Hematopoietic multipotent progenitor cell treated with erythropoietin and hydrocortisone succinate and interleukin-3 and kit ligand, for 15 days (in vitro differentiated cells): ENCODE results near the gene SERINC5.
"Not testable (repeated sequence)": the region's sequence is repeated elsewhere in the genome, so short reads cannot be mapped to it uniquely, and the experiment has no call there.

ENCODE experiments used
- DNase-seq: peaks from one replicate; pipeline ENCODE4 v3.0.0-alpha.2; 2015; ENCODE audit warnings: low spot score

SERINC5 gene

GRCh38 chr5:80198399-80198798 is 57.4 kb downstream of the SERINC5 start:
- no peak for DNase-seq

- no peak for DNase-seq
These were observed 59.9 kb downstream of the SERINC5 start for GRCh38 chr5:80195837-80196400.

- no peak for DNase-seq
These were observed 61.4 kb downstream of the SERINC5 start for GRCh38 chr5:80194468-80194867.

GRCh38 chr5:80193401-80193800 is 62.4 kb downstream of the SERINC5 start:
- DNase-seq, result no peak

- no peak for DNase-seq
These were observed 63.2 kb downstream of the SERINC5 start for GRCh38 chr5:80192507-80193241.

- peak; percentile 75 for DNase-seq
These were observed 63.9 kb downstream of the SERINC5 start for GRCh38 chr5:80191991-80192398.

- DNase-seq, result no peak
These were observed 64.5 kb downstream of the SERINC5 start for GRCh38 chr5:80191397-80191796.

GRCh38 chr5:80190960-80191359 is 64.9 kb downstream of the SERINC5 start:
- DNase-seq, result no peak

- DNase-seq, result no peak
These were observed 66.1 kb downstream of the SERINC5 start for GRCh38 chr5:80189701-80190100.

GRCh38 chr5:80189201-80189600 is 66.6 kb downstream of the SERINC5 start:
- DNase-seq, result no peak

GRCh38 chr5:80187421-80188090 is 68.3 kb downstream of the SERINC5 start:
- DNase-seq, result no peak

GRCh38 chr5:80185535-80185934 is 70.3 kb downstream of the SERINC5 start:
- not testable (repeated sequence) for DNase-seq

- DNase-seq, result peak; percentile 21
These were observed 70.8 kb downstream of the SERINC5 start for GRCh38 chr5:80185095-80185494.

- DNase-seq, result peak; percentile 64
These were observed 71.4 kb downstream of the SERINC5 start for GRCh38 chr5:80184235-80185023.

- not testable (repeated sequence) for DNase-seq
These were observed 72.1 kb downstream of the SERINC5 start for GRCh38 chr5:80183728-80184234.

- peak; percentile 52 for DNase-seq
These were observed 72.9 kb downstream of the SERINC5 start for GRCh38 chr5:80182809-80183580.

GRCh38 chr5:80181618-80182211 is 74.1 kb downstream of the SERINC5 start:
- DNase-seq, result peak; percentile 60

- no peak for DNase-seq
These were observed 78.6 kb downstream of the SERINC5 start for GRCh38 chr5:80177236-80177635.

GRCh38 chr5:80175337-80175736 is 80.5 kb downstream of the SERINC5 start:
- no peak for DNase-seq

GRCh38 chr5:80174790-80175189 is 81.1 kb downstream of the SERINC5 start:
- DNase-seq, result no peak

GRCh38 chr5:80172067-80172695 is 83.7 kb downstream of the SERINC5 start:
- DNase-seq, result no peak
